Muscle of arm (tissue), 12 donors: ENCODE measurements around the gene COMMD1. TPM values are rescaled to one million over a fixed set of nuclear protein-coding genes. Genes with fewer than 3 reads are reported as not detected.

Experiments used
- DNase-seq: peaks from one replicate; pipeline ENCODE4 v3.0.0-alpha.2; 2013
- polyA plus RNA-seq, 12 donors: library from polyadenylated mRNA; unstranded; fragments of 120-200 nt; gene quantifications; one replicate each; pipeline ENCODE4 v1.2.1, GENCODE V29; 2013; ENCODE audit not compliant: insufficient read length in 12 of 12

The COMMD1 gene
- polyA plus RNA-seq, 12 donors = 45.9 to 110 (median 75.6) TPM; not detected in 1

GRCh38 chr2:62176801-62177200 is 271.3 kb downstream of the COMMD1 start:
- DNase-seq = no peak

GRCh38 chr2:62177392-62178049 is 272.0 kb downstream of the COMMD1 start:
- no peak for DNase-seq

- DNase-seq = peak; percentile 82
Observed at GRCh38 chr2:62178741-62179271, 273.3 kb downstream of the COMMD1 start.

- DNase-seq = no peak
Observed at GRCh38 chr2:62180975-62181374, 275.5 kb downstream of the COMMD1 start.

- no peak for DNase-seq
Observed at GRCh38 chr2:62181843-62182242, 276.4 kb downstream of the COMMD1 start.

GRCh38 chr2:62184512-62185230 is 279.2 kb downstream of the COMMD1 start:
- no peak for DNase-seq

Other genes starting within 250 kb of the COMMD1 start
- 10 to 100 TPM in 8 of 12 donors, 1 to 10 TPM in 3, not detected in 1; 9.1 to 21.3 (median 16.5) TPM for gene FAM161A, start 51.6 kb upstream of the COMMD1 start, polyA plus RNA-seq
- 100 to 1,000 TPM in 9 of 12 donors, 10 to 100 TPM in 2, not detected in 1; 65.6 to 131 (median 119) TPM for gene CCT4, start 17.0 kb upstream of the COMMD1 start, polyA plus RNA-seq